ENCODE results near the gene HEPN1. TPM values are rescaled to one million over a fixed set of nuclear protein-coding genes. Genes with fewer than 3 reads are reported as not detected.

HEPN1 gene
- total RNA-seq, 1 experiment from 2014 or later, result 0.05 TPM

DNA sequence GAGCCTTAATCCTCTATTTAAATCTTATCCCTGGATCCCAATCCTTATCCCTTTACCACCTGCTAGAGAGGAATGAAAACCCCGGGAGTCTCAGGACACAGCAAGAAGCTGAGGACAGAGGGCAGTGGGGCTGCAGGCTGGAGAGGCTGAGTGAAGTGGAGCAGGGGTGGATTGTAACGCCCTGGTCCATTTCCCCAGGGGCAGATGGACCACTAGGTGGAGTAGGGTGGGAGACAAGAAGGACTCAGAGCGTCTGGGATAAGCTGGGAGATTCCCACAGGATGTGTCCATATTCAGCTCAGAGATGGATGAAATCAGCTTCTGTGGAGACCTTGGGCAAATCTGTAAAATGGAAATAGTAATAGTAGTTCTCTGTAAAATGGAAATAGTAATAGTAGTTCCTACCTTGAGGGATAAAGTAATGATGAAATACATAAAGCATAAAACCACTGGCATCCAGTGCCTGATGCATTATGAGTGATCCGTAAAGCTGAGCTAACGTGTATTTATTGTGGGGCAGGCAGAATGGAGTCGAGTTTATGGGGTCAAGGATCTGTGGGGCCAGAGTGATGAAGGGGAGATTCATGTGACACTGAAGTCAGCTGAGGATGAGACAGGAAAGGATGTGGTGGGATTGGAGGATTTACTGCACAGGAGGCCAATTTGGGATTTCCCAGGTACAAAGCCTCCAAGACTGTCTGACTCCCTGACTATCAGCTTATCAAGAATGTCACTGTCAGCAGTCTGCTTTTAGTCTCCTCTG lies 19.5 kb upstream of the HEPN1 start:
- peak; percentile 67 for DNase-seq (ENCODE audit: low read depth)

DNA sequence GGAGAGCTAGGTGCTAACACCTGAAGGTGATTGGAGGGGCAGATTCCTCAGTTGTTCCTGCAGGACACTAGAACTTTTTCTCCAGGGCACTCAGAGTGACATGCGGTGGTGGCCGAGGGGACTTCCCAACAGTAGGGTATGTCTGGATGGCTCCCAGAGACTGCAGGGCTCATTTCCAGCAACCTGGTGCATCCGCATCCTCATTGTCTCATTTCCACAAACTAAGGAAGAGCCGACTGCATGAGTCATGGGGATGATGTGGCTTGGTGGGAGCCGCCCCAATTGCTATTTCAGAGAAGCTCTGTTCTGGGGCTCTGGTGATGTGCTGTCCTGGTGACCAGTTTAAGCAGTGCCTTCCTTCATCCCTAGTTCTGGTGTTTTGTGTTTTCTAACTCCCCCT lies 18.6 kb upstream of the HEPN1 start:
- peak; percentile 96 for DNase-seq (ENCODE audit: low read depth)

DNA sequence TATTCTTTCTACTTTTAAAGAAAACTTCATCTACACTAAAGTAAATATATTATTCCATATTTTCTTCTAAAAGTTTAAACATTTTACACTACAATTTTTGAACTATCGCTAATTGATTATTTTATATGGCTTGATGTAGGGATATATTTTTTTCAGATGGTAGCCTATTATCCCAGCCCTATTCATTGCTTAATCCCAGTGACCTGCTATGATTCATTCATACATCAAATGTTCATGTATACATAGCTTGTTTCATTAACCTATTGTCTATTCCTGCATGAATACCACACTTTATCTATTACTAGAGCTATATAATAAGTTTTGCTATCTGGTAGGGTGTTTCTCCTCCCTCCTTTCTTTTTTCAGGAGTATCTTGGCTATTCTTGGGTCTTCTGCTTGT lies 16.4 kb upstream of the HEPN1 start:
- DNase-seq (ENCODE audit: low read depth), result peak; percentile 17

DNA sequence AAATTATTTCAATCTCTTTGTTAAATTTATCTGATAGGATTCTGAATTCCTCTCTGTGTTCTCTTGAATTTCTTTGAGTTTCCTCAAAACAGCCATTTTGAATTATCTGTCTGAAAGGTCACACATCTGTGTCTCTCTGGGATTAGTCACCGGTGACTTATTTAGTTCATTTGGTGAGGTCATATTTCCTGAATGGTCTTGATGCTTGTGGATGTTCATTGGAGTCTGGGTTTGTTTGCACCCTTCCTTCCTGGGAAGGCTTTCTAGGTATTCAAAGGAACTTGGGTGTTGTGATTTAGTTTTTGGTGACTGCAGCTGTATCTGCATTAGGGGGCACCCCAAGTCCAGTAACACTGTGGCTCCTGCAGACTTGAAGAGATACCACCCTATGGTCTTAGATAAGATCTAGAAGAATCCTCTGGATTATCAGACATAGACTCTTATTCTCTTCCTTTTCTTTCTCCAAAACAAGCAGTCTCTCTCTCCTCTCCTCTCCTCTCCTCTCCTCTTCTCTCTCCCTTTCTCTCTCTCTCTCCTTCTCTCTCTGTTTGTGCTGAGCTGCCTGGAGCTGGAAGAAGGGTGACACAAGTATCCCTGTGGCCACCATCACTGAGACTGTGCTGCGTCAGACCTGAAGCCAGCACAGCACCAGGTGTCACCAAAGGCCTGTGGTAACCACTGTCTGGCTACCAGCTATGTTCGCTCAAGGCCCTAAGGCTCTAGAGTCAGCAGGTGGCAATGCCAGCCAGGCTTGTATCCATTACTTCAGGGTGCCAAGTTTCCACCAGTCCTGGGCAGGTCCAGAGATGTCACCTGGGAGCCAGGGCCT lies 3.3 kb upstream of the HEPN1 start:
- DNase-seq (ENCODE audit: low read depth), result peak; percentile 84

DNA sequence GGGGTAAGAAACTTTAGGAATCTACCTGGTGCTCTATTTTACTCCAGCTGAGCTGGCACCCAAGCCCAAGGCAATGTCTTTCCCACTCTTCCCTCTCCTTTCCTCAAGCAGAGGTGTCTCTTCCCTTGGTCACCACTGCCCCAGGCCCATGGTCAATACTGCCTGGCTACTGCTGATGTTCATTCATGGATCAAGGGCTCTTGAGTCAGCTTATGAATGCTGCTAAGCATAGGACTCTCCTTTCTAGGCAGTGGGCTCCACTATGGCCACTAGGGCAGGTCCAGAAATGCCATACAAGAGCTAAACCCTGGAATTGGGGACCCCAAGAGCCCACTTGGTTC lies 2.7 kb upstream of the HEPN1 start:
- no peak for DNase-seq (ENCODE audit: low read depth)

DNA sequence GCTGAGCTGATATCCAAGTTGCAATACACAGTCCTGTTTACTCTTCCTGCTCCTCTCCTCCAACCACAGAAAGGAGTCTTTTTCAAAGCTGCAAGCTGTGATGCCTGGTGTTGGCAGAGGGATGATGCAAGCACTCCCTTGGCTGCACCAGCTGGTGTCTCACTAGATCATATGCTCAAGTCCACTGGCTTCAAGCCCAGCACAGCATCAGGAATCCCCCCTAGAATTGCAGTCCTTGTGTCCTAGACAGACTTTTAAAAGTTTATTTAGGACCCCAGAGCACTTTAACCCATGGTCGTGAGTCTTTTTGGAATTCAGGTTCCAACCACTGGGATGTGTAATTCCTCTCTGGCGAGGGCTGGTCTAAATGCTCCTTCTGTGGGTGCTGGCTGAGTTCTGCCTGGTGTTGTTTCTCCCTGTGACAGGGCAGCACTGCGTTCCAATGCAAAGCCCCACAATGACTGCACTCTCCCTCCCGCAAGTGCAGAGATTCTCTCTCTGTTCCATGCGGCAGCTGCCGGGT lies 1.9 kb upstream of the HEPN1 start:
- DNase-seq (ENCODE audit: low read depth), result no peak

DNA sequence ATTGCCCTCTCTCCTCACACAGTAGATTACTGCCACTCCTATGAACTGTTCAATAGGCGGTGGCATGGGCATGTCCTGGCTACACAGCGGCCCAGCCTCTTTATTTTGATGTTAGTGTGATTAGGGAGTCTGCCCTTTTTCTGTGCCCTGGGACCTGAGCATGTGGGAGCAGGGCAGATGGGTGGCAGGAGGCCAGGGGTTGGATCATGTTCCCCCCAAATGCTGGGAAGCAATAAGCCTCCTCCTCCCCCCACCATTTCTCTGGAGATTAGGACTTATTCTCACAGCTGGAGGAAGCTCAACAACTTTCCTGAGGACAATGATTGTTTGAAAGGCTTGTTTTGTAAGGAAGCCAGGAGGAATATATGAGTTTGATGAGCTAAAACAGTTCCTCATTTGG lies 848 bp downstream of the HEPN1 start:
- DNase-seq (ENCODE audit: low read depth), result no peak

DNA sequence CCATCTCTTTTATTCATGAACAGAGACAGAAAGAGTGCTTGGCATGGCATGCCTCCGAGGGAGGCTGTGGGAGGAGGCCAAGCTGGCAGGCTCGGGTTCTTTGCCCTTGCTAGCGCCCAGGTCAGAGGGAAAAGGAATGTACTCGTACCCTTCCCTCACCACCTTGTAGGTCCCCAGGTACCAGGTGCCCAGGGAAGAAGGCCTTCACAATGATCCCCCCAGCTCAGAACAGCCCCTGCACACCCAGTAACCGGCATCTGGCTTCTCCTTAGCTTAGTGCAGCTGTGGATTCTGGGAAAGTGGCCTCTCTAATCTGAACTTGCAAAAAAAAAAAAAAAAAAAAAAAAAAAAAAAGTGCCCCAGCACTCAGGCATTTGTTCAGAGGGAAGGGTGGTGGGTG lies 1.3 kb downstream of the HEPN1 start:
- no peak for DNase-seq (ENCODE audit: low read depth)

DNA sequence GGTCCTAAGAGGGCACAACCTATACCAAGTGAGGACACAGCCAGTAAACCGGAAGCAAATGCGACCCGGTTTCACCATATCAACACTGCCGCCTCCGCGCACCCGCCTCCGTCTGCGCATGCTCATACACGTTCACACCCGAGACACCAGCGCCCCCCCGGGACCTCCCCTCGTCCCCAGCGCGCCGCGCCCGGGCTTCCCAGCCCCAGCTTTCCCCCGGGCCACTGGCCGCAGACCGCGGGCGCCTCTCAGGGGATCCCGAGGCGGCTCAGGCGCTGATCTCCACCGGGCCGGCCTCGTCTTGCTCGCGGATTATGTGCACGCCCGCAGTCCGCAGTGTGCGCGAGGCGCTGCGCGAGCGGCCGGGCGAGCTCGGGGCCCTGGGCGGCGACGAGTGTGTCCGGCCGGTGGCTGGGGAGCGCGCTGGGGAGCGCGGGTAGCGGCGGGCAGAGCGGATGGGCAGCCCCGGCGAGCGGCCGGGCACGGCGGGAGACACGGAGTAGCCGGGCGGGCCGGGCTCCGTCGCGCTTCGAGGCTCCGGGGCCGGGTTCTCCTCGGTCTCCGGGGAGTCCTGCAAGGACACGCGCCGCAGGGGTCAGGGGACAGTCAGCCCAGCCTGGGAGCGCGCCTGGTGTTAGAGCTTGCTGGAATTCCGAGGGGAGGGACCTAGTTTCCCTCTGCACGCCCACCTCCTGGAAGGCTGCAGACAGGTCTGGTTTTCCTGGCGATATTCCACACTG lies 2.0 kb downstream of the HEPN1 start:
- no peak for DNase-seq (ENCODE audit: low read depth)

DNA sequence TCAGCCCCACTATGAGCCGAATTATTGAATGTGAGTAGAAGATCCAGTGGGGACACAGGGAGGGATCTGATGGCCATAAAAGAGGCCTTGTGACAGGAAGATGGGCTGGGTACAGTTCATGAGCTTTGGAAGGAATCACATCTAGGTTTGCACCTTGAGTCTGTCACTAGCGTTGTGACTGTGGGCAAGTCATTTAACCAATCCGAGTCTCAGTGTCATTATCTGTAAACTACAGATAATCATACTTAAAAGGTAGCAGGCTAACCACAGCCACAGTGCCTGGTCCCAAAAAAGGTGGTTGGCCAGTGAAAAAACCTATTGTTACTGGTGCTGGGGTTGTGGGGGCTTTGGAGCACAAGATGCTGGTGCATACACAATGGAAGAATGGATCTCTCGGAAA lies 3.8 kb downstream of the HEPN1 start:
- DNase-seq (ENCODE audit: low read depth), result no peak

DNA sequence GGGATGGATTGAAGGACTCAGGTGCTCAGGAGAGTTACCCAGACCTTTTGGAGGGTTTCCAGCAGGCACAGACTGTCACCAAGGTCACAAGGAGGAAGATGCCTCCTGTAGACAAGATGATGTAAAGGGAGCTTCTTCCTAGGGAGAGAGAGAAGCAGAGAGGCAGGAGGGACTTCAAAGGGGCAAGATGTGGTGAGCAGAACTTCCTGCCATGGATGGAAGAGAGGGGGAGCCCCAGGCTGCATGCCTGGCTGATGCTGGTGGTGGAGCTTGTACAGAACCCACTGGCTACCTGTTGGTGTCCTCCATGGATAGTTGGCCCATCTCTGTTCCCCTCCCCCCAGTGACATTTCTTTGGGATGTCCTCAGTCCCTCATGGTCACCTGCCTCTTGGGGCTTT lies 4.2 kb downstream of the HEPN1 start:
- no peak for DNase-seq (ENCODE audit: low read depth)

DNA sequence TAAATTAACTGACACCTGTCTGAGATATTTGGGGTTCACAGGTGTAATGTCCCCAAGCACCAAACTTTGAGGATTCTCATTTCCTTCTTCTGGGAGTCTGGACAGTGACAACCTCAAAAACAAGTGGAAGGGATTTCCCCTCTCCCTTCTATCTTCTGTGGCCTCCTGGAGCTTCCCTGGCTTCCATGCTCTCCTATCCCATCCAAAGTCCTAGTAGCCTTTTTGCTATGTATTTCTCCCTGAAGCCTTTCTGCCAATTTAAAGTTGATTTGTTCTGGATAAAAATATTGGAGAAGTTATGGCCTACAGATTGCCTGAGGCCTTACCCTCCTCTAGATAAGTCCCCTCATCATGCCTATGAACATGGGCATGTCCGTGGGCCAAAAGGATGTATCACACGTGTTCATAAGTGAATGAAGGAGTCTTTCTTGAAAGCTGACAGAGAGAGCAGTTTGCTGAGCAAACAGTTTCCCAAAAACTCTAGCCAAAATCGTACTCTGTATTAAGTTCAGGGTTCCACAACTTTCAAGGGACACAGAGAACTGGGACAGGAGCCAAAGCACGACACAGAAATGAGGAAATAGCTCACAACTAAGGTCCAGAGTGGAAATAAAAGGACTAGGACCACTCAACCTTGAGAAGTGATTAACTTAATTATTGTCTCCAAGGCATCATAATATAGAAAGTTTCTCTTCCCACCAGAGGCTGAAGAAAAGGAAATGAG lies 10.1 kb downstream of the HEPN1 start:
- no peak for DNase-seq (ENCODE audit: low read depth)

DNA sequence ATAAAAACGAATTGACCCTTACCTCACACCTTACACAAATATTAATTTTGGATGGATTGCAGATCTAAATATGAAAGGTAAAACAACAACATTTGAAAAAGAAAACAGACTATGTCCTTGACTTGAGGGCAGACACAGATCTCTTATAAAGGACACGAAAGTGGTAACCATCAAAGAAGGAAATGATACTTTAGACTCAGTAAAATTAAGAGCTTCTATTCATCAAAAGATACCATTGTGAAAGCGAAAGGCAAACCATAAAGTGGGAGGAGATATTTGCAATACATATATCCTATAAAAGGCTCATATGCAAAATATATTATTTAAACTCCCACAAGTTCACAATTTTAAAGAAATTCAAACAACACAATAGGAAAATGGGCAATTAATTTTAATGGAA lies 11.7 kb downstream of the HEPN1 start:
- DNase-seq (ENCODE audit: low read depth), result no peak

DNA sequence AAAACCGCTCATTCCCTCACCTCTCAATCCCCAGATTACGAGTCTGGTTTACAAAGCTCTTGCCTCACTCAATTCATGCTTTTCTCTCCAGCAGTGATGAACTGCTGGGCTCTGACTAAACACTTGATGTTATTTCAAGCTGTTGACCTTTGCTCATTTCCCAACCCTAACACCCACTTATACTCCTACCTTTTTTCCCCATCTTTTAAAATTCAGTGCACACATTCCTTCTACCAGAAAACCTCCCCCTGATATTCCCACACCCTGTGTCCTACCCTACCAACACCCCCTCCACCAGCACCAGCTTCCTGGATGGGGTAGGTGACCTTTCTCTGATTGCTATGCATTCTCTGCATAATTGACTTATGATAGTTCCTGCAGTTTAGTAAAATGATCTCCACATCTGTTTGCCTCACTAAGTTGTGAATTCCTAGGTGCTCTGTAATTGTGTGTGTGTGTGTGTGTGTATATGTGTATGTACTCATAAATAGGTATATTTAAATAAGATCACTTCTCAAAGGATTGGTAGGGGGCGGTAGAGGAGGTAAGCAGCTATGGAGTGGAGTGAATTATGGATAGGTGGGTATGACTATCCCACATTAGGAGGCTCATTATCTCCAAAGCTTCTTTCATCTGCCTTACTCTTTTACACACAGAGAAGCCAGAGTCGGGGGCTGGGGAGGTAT lies 16.0 kb downstream of the HEPN1 start:
- peak; percentile 74 for DNase-seq (ENCODE audit: low read depth)

DNA sequence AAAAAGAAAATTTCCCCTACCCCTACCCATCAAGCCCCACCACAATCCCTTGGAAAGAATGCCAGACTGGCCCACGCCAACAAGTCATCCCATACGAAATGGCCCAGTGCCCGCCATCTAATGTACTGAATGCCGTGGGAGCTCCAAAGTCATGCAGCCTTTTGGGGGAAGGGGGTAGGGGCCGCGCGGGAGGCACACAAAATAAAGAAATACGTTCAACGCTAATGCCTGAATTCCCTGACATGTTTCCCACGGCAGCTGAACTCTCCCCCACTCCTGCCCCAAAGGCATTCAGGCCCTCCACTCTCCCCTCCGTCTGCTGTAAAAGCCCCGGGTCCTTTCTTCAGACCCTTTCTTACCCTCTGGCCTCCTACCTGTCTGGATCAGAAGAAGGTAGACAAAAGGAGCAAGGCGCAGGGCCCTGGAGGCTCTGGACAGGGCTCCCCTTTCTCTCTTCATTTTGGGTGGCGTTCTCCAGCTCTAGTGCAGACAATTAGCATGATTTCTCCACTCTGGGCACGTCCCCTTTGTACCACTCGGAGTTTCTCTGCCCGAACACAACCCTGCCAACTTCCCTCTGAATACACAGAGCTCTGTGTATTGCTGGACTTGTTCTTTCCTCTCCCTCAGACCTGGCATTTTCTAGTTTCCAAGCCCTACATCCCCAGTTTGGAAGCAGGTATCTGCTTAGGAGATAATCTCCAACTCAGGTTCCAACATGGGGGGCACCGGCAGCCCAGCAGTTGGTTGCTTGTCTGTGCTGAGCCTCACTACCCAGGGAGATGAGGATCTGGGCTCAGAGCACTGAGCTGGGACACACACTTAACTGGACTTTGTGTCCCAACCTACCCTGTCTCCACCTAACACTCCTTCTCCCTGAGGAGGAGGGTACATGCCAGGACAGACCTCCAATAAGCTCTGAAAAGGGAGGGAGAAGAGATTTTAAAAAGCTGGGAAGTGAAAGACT lies 16.8 kb downstream of the HEPN1 start, which contains the start of gene HEPACAM:
TSS of gene HEPACAM (minus strand) at position 500 of the 967 bp plus-strand sequence. CDS start at position 459, 41 bp downstream.
- DNase-seq (ENCODE audit: low read depth), result no peak

DNA sequence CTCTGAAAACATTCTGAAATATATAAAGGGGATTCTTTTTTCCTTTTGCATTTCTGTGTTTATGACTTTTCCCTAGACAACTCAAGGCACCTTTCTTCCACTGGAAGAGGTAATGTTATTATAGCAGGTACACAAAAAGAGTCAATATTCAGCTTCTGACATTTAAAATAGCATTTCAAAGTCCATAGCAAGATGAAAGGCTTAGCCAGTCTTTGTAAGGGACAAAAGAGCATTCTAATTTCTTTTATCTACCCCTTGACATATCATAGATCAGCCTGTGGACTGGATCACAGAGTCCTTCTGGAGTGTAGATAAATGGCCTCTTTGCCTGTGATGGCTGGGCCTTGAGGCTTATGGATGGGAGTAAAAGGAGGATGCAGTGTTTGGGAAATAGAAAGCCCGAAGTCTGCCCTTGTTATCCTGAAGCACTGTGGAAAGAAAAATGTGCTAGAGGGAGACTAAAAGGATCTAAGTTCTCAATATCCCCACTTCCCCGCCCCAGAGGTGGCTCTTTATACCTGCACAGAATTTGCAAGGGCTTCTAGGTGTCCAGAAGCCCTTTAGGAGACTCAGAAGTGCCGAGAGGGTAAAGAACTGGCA lies 18.4 kb downstream of the HEPN1 start:
- no peak for DNase-seq (ENCODE audit: low read depth)

DNA sequence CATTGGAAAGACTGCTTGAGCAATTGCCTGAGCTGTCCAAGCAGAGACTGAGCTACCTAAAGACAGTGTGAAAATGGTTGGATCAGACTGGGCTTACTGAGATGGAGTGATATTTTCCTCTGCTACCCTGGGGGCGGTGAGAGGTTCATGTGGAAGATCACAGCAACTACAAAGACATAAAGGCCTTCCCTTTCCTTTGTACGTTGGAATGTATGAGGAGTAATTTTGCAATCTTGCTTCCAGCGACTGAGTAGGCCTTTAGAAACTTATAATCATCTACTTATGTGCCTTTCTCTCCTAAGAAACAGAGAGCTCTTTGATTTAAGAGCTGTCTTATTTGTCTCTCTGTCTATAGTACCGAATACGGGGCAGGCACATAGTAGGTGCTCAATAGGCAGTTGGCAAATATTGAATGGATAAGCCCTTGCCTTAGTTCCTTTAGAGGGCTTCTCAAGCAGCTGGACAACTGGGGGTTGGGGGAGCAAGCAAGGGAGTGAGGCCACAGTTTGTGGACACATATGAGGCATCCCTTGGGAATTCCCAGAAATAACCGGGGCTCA lies 19.2 kb downstream of the HEPN1 start:
- no peak for DNase-seq (ENCODE audit: low read depth)

DNA sequence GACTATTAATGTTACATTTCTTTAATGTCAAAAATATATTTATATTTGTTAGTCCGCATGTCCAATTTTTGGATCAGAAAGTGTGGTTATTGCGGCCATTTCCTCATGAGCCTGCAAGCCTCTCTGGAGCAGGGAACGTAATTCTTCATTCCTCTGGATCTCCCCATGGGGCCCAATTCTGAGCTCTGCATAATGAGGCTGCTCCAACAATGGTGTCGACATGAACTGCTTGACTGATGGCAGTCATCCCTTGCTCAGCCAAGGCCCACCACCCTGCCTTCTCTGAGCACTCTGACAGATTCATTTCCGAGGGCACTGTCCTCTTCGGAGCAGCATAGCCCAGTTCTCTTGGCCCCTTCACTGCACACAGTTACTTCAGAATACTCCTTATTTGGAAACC lies 19.9 kb downstream of the HEPN1 start:
- DNase-seq (ENCODE audit: low read depth), result no peak

DNA sequence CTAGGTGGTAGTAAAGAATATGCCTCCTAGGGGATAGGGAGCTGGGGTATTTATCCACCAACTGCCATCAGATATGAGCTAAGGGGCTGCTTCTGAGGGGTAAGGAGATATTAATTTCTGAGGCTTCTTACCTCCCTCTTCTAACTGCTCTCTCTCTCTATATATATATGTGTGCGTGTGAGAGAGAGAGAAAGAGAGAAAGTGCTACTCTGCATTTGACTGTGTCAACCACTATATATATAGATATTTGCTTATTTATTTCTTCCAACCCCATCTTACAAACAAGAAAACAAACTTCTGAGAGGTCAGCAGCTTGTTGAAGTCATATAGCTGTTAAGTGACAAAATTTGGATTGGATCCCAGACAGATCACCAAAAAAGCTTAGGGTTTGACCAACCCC lies 22.7 kb downstream of the HEPN1 start:
- no peak for DNase-seq (ENCODE audit: low read depth)
